Esophagus squamous epithelium (tissue), 4 donors: ENCODE results near the gene HHIPL1.

Source experiments
- CTCF ChIP-seq, 6 experiments: fragments of 450-650 bp in 4 of 6; fragments of 200-600 bp in 2 of 6; sonication (generic) in 2 of 6; IDR thresholded peaks; one replicate each; pipeline ENCODE4 v1.5.1; 2016 to 2019; ENCODE audit warnings: antibody characterized with exemption in 6 of 6, mild to moderate bottlenecking in 4 of 6, moderate library complexity in 4 of 6
- POLR2A ChIP-seq, 4 donors: fragments of 450-650 bp; IDR thresholded peaks; one replicate each; pipeline ENCODE4 v1.6.1; 2017; ENCODE audit warnings: antibody characterized with exemption in 4 of 4, mild to moderate bottlenecking in 4 of 4, moderate library complexity in 3 of 4

DNA sequence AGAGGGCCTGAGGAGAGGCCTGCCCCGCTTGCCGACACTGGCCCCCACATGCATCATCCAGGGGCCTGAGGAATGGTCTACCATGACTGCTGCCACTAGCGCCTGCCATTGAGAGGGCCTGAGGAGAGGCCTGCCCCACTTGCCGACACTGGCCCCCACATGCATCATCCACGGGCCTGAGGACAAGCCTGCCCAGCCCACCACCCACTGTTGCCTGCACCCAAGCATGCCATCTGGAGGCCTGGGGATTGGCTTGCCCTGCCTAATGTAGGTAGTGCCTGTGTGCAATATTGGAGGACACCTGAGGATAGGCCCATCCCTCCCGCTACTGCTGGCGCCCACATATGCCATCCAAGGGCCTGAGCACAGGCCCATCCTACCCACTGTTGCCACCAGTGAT, 63.5 kb downstream of the HHIPL1 start:
- no peak for TF ChIP-seq CTCF (IDR thresholded peaks at IDR 0.05)
- no peak for TF ChIP-seq POLR2A (IDR thresholded peaks at IDR 0.05)
